ENCODE results near the gene MDM2.

Gene MDM2

DNA sequence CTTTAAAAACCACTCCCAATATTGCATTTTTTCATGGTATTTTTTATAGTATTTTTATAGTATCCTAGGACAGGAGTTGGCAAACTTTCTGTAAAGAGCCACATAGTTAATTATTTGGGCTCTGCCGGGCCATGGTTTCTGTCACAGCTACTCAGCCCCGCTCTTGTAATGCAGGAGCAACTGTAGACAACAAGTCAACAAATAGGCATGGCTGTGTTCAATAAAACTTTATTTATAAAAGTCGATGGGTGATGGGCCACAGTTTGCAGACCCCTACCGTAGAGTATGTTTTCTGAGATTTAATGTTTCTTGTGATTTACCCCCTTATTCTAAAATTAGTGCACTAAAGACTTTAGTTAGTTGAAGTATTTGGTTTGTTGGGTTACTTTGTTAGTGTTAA lies 25.5 kb downstream of the MDM2 start:
- no peak for TF ChIP-seq EZH2phosphoT487 (IDR thresholded peaks at IDR 0.05; ENCODE audit: low read depth)
- TF ChIP-seq, protein P1, sequence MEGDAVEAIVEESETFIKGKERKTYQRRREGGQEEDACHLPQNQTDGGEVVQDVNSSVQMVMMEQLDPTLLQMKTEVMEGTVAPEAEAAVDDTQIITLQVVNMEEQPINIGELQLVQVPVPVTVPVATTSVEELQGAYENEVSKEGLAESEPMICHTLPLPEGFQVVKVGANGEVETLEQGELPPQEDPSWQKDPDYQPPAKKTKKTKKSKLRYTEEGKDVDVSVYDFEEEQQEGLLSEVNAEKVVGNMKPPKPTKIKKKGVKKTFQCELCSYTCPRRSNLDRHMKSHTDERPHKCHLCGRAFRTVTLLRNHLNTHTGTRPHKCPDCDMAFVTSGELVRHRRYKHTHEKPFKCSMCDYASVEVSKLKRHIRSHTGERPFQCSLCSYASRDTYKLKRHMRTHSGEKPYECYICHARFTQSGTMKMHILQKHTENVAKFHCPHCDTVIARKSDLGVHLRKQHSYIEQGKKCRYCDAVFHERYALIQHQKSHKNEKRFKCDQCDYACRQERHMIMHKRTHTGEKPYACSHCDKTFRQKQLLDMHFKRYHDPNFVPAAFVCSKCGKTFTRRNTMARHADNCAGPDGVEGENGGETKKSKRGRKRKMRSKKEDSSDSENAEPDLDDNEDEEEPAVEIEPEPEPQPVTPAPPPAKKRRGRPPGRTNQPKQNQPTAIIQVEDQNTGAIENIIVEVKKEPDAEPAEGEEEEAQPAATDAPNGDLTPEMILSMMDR (IDR thresholded peaks at IDR 0.05; ENCODE audit: low read depth, low read length): no peak
- Histone ChIP-seq H3K4me2 (ENCODE audit: low read length) (no peak overlapping the region), H3K79me2 (ENCODE audit: low read length) (peaks cover 32% of the 10 kb centered on the region), H3K4me1 (ENCODE audit: low read length) (no peaks in the 10 kb centered on the region), H4K20me1 (ENCODE audit: insufficient read depth, low read length) (peaks cover 28% of the 10 kb centered on the region), H3K36me3 (replicated peaks; ENCODE audit: low read depth, low read length) (peaks cover 52% of the 10 kb centered on the region), H3K4me3 (ENCODE audit: low read length) (no peak overlapping the region), H3K9me3 (ENCODE audit: insufficient read depth, low read length) (no peaks in the 10 kb centered on the region), H3K27ac (ENCODE audit: low read length) (no peak overlapping the region), H2AFZ (ENCODE audit: low read depth, low read length) (no peak overlapping the region), H3K27me3 (ENCODE audit: low read depth, low read length) (no peaks in the 10 kb centered on the region), H3K9ac (ENCODE audit: low read length) (no peak overlapping the region)

DNA sequence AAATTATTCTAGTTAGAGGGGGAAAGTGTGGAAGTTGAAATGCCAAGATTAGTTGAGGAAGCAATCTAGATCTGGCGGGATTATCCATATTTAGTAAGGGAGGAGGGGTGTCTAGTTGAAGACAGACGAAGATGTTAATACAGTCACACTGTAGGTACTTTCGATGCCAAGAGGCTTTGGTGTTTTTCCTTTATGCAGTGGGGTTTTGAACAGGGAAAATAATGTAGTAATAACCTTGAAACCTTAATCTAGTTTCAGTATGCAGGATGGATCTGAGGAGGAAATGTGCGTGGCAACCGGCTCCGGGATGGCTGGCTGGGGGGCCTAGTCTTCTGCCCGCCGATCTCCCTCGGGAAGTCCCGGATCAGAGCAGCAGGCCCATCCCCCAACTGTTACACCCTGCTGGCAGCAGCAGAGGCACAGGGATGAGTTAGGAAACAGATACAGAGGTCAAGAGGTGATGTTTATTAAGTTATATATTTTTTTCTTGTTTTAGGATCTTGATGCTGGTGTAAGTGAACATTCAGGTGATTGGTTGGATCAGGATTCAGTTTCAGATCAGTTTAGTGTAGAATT lies 27.4 kb downstream of the MDM2 start:
- Histone ChIP-seq H2AFZ (ENCODE audit: low read depth, low read length) (no peak overlapping the region), H3K27ac (ENCODE audit: low read length) (no peak overlapping the region), H3K36me3 (replicated peaks; ENCODE audit: low read depth, low read length) (peaks cover 58% of the 10 kb centered on the region), H3K4me2 (ENCODE audit: low read length) (no peak overlapping the region), H3K4me1 (ENCODE audit: low read length) (no peaks in the 10 kb centered on the region), H3K9ac (ENCODE audit: low read length) (no peak overlapping the region), H3K27me3 (ENCODE audit: low read depth, low read length) (no peaks in the 10 kb centered on the region), H3K79me2 (ENCODE audit: low read length) (peaks cover 41% of the 10 kb centered on the region), H3K9me3 (ENCODE audit: insufficient read depth, low read length) (no peaks in the 10 kb centered on the region), H3K4me3 (ENCODE audit: low read length) (no peak overlapping the region), H4K20me1 (ENCODE audit: insufficient read depth, low read length) (peaks cover 32% of the 10 kb centered on the region)
- TF ChIP-seq, protein P1 (IDR thresholded peaks at IDR 0.05; ENCODE audit: low read depth, low read length): no peak
- no peak for TF ChIP-seq EZH2phosphoT487 (IDR thresholded peaks at IDR 0.05; ENCODE audit: low read depth)

DNA sequence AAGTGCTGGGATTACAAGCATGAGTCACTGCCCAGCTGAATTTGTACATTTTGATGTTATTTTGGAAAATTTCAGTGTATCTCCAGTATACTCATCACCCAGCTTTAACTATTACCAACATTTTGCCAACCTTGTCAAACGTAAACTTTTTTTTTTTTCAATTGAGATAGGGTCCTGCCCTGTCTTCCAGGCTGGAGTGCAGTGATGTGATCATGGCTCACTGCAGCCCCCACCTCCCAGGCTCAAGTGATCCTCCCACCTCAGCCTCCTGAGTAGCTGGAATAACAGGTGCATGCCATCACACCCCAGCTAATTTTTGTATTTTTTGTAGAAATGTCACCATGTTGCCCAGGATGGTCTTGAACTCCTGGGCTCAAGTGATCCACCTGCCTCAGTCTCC lies 29.2 kb downstream of the MDM2 start:
- H3K4me1 ChIP-seq (ENCODE audit: low read length): no peaks in the 10 kb centered on the region
- peaks cover 33% of the 10 kb centered on the region for H3K79me2 ChIP-seq (ENCODE audit: low read length)
- peaks cover 58% of the 10 kb centered on the region for H3K36me3 ChIP-seq (replicated peaks; ENCODE audit: low read depth, low read length)
- no peak overlapping the region for H3K4me3 ChIP-seq (ENCODE audit: low read length)
- H3K9ac ChIP-seq (ENCODE audit: low read length): no peak overlapping the region
- H2AFZ ChIP-seq (ENCODE audit: low read depth, low read length): no peak overlapping the region
- no peaks in the 10 kb centered on the region for H3K9me3 ChIP-seq (ENCODE audit: insufficient read depth, low read length)
- no peak overlapping the region for H3K4me2 ChIP-seq (ENCODE audit: low read length)
- H3K27me3 ChIP-seq (ENCODE audit: low read depth, low read length): no peaks in the 10 kb centered on the region
- H3K27ac ChIP-seq (ENCODE audit: low read length): no peak overlapping the region
- peaks cover 33% of the 10 kb centered on the region for H4K20me1 ChIP-seq (ENCODE audit: insufficient read depth, low read length)
- TF ChIP-seq EZH2phosphoT487 (IDR thresholded peaks at IDR 0.05; ENCODE audit: low read depth): no peak
- TF ChIP-seq, protein P1 (IDR thresholded peaks at IDR 0.05; ENCODE audit: low read depth, low read length): no peak

DNA sequence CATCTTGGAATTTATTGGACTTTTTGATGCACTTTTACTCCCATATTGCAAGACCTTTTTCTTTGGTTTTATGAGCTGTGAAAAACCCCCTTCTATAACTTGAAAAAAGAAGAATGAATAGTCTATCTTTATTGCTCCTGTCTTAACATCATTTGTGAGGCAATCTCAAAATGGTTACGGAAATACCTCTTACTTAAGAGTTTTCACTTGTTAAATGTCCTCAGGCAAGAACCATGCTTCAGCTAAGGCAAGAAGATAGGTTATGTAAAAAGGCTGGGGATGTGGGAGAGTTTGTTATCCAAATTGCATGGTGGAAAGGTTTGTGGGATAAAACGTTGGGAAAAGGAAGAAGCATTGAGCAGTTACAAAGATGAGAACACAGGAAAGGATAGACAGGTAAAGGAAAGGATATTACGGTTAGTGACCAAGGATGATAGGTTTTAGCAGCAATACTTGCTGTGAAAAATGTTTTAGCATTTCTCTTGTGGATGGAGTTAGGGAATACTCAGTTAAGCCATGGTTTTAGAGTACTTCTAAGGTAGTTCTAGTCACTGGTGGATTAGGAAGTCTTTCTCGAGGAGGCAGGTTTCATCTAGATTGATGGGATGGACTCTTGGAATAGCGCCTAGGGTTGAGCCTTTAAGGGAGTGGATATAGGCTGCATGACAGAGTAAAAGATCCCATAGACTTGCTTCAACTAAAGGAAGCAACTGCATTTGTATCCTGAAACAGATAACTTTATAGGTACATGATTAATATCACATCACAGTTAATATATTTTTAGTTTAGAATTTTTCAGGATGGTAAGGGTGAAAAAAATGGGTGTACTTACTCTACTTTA lies 30.3 kb downstream of the MDM2 start:
- H3K4me3 ChIP-seq (ENCODE audit: low read length): no peak overlapping the region
- TF ChIP-seq EZH2phosphoT487 (IDR thresholded peaks at IDR 0.05; ENCODE audit: low read depth): no peak
- TF ChIP-seq, protein P1 (IDR thresholded peaks at IDR 0.05; ENCODE audit: low read depth, low read length): no peak

More for the DNA sequence above, 30.3 kb downstream of the MDM2 start:
- no peak overlapping the region for H3K27ac ChIP-seq (ENCODE audit: low read length)
- peaks cover 33% of the 10 kb centered on the region for H3K79me2 ChIP-seq (ENCODE audit: low read length)
- H3K4me1 ChIP-seq (ENCODE audit: low read length): no peaks in the 10 kb centered on the region
- no peak overlapping the region for H2AFZ ChIP-seq (ENCODE audit: low read depth, low read length)
- peaks cover 37% of the 10 kb centered on the region for H4K20me1 ChIP-seq (ENCODE audit: insufficient read depth, low read length)
- no peak overlapping the region for H3K4me2 ChIP-seq (ENCODE audit: low read length)
- no peaks in the 10 kb centered on the region for H3K9me3 ChIP-seq (ENCODE audit: insufficient read depth, low read length)
- peaks cover 64% of the 10 kb centered on the region for H3K36me3 ChIP-seq (replicated peaks; ENCODE audit: low read depth, low read length)
- no peaks in the 10 kb centered on the region for H3K27me3 ChIP-seq (ENCODE audit: low read depth, low read length)
- no peak overlapping the region for H3K9ac ChIP-seq (ENCODE audit: low read length)

Measured in OCI-LY3 (cell line).